Urinary bladder (tissue), 4 donors: Measurements from ENCODE around the gene CD58. TPM values are rescaled to one million over a fixed set of nuclear protein-coding genes. Genes with fewer than 3 reads are reported as not detected.
"Not testable (repeated sequence)": the region's sequence is repeated elsewhere in the genome, so short reads cannot be mapped to it uniquely, and the experiment has no call there.

Source experiments
- DNase-seq: peaks from one replicate; pipeline ENCODE4 v3.0.0-alpha.2; 2015; ENCODE audit errors: extremely low spot score
- H3K27ac ChIP-seq: one replicate; pipeline ENCODE4 v1.5.1; 2013; ENCODE audit warnings: low read depth, mild to moderate bottlenecking, moderate library complexity
- H3K36me3 ChIP-seq: one replicate; pipeline ENCODE4 v1.6.1; 2013; ENCODE audit warnings: mild to moderate bottlenecking, moderate library complexity; ENCODE audit not compliant: insufficient read depth
- H3K4me1 ChIP-seq: one replicate; pipeline ENCODE4 v1.6.1; 2013; ENCODE audit warnings: mild to moderate bottlenecking, moderate library complexity; ENCODE audit not compliant: insufficient read depth
- H3K4me3 ChIP-seq: one replicate; pipeline ENCODE4 v1.5.1; 2013; ENCODE audit warnings: low read depth, low read length
- WGBS: extraction: QIAGEN DNeasy Blood & Tissue Kit; methylation state at CpG from one replicate; pipeline ENCODE4 v1.1.7; 2013; 5-methylcytosine and 5-hydroxymethylcytosine counted together
- polyA plus RNA-seq: library from polyadenylated mRNA; stranded (reverse); fragments of 200-250 nt; gene quantifications from one replicate; pipeline ENCODE4 v1.2.3, GENCODE V29; 2013
- total RNA-seq: library from RNA; depleted of rRNA; stranded (reverse); fragments of >200 nt; gene quantifications from one replicate; pipeline ENCODE4 v1.2.3, GENCODE V29; 2014
- donor health status: healthy with polysubstance abuse.
- donor health status: healthy.

Gene CD58
- total and polyA plus RNA-seq, 2 donors = 22.6 to 36.3 TPM

DNA sequence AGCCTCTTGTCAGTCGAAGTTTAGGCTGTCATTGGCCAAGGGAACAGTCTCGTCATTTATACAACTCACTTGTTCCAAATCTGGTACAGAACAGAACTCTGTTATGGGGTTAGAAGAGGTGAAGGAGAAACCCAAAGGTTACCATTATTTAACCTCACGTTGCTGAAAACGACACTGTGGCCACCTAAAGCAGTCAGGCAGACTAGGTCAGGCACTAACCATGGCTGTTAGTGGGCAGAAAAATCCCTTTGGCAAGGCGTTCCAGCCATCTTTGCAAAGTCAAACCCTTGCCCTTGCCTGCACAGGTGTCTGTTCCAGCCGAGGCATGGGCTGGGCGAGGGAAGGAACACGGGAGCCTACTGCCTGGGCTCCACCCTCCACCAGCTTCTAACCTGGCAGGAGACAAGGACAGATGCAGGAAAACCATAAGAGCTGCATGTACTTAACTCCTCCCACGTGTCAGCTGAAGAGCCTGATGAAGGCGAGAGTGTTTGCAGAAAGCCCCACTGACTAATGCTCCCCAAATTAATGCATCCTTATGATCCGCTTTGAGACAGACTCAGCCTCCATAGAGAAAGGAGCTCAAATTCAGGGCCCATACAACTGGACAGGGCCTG is 27.7 kb upstream of the CD58 start:
- not testable (repeated sequence) for H3K36me3 ChIP-seq, H3K4me1 ChIP-seq, H3K4me3 ChIP-seq, DNase-seq, H3K27ac ChIP-seq
- WGBS = 87% methylated on average over 11 of the region's 11 CpGs

DNA sequence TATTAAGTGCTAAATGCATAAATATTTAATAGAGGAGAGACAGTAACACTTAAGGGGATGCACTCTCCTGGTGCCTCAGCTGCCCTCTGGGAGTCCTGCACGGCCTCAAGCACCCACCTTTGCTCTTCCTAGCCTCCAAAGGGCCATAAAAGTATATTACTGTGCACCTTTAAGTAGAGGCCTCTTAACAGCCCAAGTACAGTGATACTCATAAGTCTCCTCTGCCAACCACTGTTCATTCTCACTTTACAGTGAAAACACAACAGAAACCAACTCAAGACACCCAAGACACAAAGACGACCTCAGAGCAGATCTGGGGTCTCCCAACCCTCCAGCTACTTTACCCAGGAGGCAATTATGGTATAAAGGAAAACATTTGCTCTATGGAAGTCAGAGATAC is 26.6 kb upstream of the CD58 start:
- WGBS = 59% methylated on average over 2 of the region's 2 CpGs
- not testable (repeated sequence) for H3K27ac ChIP-seq, H3K4me1 ChIP-seq, H3K4me3 ChIP-seq, H3K36me3 ChIP-seq, DNase-seq

DNA sequence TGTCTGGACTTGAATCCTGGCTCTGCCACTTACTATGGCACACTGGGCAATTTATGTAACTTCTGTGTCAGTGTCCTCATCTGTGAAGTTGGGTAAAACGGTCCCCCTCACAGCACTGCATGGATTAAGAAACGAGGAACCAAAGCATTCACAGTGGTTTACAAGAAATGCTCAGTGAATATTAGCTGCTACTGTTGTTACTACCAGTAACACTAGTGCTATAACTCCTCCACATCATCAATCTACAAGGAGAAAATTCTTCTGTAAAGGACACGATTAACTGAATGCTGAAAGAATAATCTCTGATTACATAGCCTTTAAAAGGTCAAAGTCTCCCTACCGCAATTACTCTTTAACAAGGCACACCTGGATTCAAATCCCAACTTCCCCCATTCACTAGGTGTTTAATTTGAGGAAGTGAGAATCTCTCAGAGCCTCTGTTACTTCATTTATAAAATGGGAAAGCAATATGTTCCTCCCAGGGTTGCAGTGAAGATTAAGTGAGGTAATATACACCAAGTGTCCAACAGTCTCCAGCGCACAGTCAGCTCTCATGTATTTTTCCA is 26.0 kb upstream of the CD58 start:
- H3K4me1 ChIP-seq, H3K4me3 ChIP-seq, H3K36me3 ChIP-seq, DNase-seq, H3K27ac ChIP-seq: not testable (repeated sequence)
- 86% methylated on average over 5 of the region's 5 CpGs for WGBS

DNA sequence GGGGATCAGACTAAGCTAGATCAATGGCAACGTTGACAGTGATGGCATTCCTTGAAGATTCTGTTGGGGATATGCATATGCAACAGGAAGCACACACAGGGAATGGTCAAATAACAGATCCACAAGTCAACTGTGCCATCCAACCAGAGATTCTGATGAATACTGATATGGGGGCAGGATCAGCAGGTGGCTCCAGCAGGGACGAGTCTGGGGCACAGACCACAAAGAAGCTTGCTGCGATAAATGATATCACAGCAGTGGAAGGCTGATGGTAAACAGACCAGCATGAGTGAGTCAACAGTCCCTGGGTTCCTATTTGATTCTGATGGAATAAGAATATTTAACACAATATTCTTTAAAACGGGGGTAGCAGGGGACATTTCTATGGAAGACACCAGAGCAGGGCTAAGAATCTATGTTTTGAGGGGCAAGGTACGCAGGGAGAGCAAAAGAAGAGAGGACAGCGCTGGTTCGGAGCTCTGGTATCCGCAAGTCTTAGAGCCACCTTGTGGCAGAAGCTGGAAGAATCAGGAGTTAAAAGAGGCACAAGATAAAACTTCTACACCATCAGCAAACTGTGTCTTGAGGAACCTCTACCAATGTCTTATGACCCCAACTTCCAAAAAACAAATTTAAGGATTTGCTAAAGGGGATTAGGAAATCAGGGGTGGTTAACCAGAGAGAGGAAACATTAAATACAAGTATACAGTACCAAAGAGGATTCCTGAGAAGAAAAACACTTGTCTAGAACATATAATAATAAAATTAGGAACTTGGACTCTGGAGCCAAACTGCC is 25.3 kb upstream of the CD58 start:
- H3K4me1 ChIP-seq, DNase-seq, H3K4me3 ChIP-seq, H3K36me3 ChIP-seq: not testable (repeated sequence)
- WGBS = 15% methylated on average over 8 of the region's 8 CpGs
- peak overlapping the region; percentile 23 for H3K27ac ChIP-seq

DNA sequence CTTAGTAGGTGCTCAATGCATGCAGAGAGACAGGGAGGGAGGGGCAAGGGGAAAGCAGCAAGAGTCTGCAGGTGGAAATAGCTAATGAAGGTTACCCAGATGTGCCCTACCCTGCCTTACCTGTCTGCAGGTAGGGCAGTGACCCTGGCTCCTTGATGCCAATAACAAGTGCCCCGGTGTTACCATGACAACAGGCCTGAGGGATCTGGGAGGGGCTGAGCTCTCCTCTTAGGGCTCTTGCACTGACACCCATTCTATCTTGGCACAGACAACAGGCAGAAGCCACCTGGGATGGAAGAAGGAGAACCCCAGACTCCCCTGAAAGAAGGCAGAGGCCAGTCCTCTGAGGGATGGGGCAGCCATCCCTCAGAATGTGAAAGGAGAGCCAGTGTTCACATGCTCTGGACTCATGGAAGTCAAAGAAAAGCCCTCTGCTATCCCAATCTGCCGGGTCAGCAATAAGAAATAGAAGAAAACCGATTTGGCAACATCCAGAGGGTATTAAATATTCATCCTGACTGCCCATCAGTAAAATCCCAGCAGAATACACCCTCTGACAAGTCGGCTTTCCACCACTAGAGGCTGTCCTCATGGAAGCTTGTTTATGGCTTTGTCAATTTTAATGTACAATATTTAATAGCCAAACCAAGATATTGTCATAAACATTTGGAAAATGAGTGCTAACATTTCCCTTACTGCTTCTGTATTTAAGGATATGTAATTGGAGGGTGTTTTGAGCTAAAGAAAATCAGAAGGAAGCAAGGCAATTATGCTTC is 24.4 kb upstream of the CD58 start:
- H3K36me3 ChIP-seq, DNase-seq, H3K4me3 ChIP-seq, H3K27ac ChIP-seq, H3K4me1 ChIP-seq: not testable (repeated sequence)
- WGBS = 83% methylated on average over 4 of the region's 4 CpGs

DNA sequence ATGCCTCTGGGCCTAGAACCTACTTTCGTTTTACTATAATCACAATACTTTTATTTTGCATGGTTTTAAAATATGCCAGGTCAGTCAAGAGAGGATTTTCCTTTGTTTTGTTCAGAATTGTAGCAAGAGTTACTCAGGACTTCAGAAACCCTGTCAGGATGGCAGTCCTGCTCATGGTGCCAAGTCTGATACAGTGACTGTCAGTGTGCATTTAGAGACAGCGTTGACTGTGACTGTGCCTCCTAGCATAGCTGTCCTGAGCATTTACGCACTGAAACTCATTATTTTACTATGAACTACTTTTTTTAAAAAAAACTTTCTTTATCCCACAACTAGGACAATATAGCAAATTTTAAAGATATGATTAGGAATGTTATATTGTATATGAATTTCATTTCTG is 23.2 kb upstream of the CD58 start:
- DNase-seq, H3K36me3 ChIP-seq, H3K4me3 ChIP-seq, H3K4me1 ChIP-seq, H3K27ac ChIP-seq: not testable (repeated sequence)
- WGBS = 97% methylated on average over 3 of the region's 3 CpGs

DNA sequence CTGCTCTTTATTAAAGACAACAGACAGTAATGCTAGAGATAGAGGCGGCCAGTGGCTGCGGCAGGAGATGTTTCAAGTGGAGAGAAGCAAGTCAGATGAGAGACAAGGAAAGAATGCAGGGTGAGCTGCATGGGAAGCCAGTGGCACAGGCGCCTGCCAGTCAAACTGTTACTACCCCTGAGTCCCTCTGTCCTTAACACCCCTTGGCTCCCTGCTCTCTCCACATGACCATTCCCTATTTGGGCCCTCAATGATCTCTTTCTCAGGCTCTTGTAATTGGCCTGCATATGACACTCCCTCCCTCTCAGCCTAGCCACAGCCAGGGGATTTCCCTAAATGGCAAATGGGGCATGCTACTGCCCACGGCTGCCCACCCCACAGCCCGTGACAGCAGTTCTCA is 22.6 kb upstream of the CD58 start:
- H3K4me1 ChIP-seq, DNase-seq: not testable (repeated sequence)
- 96% methylated on average over 4 of the region's 5 CpGs for WGBS

DNA sequence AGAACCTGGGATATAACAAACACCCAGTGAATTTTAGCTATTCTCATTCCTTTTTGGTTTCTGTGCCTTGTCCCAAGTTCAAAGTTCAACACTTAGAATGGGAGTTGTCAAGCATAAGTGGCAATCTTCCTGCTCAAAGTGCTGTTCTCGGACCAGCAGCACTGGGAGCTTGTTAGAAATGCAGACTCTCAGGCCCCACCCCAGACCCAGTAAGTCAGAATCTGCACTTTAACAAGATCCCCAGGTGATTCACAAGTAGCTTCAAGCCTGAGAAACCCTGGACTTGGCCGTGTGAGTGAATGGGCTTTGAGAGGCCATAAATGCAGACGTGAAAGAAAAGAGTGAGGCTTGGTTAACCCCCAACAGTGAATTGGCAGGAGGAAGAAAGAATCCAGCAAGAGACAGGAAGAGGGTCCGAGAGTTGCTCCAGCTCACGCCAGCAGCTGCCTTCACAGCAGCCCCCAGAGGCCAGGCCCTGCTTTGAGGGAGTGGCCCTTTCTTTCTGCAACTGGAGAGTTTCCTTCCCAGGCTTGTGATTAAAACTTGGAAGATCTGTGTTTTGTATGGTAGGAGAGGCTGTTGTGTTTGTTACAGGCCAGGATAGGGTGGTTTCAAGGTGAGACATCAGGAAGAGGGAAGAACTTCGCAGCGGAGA is 21.3 kb upstream of the CD58 start:
- H3K36me3 ChIP-seq, DNase-seq, H3K4me1 ChIP-seq, H3K4me3 ChIP-seq, H3K27ac ChIP-seq: not testable (repeated sequence)
- 81% methylated on average over 7 of the region's 7 CpGs for WGBS

More for the DNA sequence above, 22.6 kb upstream of the CD58 start:
- H3K36me3 ChIP-seq, H3K4me3 ChIP-seq, H3K27ac ChIP-seq: not testable (repeated sequence)

DNA sequence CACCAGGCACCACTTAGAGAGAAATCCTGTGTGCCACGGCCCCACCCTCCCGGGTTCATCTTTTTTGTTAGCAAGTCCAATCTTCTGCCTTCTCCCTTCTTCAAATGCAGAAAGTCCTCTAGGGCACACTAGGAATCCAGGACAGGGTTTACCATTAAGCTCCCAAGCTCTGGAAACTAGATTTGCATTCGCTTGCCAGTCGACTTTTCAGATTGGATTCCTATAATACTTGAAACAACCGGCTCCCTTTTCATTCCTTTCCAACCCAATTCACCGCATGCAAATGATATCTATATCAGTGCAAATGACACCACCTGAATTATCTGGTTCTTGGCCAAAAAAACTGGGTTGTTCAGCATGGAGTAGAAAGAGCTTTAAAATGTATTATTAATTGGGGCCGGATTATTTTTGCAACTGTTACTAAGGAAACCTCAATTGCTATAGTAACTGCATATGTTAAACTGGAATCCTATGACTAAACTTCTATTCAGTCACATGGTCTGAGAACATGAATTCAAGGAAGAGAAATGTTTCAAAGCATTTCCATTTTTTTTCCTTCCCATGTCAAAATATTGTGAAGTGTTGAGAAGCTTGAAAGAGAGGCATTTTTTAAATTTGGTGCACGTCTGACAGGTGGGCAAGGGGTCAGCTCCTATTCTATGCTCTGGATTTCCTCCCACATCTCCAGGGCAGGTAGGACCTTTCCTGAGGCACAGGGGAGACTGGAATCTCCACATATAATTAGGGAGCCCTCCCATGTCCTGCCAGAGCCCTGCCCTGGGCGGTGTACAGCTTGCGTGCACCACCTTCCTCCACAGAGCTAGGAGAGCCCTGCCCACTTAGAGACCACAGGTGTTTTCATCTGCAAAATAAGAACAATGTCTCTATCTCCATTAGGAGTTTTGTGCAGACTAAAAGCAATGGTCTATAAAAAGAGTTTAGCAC is 20.5 kb upstream of the CD58 start:
- H3K36me3 ChIP-seq = not testable (repeated sequence)

DNA sequence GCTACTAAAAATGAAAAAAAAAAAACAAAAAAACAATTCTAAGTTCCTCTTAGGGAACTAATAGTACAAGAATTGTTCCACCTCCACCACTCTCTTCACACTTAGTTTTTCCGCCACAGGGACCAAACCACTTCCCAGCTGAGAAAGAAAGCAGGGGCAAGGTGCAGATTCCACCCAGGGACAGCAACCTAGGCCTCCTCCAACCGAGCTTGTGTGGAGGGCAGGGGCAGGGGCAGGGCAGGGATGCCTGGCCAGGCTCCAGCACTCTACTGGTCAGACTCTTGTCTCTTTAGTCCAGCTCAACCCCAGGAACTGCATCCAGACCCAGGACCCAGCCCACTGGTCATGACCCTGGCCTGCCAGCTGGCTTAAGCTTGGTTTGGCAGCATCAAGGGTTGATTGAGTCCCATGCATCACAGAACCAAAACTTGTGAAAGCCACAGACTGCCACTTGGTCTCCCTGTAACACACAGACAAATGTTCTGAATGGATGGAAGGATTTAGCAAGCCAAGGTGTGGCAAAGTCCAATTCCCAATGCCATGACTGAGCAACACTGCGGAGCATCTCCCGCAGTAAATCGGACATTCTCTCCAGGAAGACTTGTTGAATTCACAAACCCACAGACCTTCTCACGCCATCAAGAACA is 19.7 kb upstream of the CD58 start:
- H3K36me3 ChIP-seq, H3K4me3 ChIP-seq, DNase-seq, H3K4me1 ChIP-seq, H3K27ac ChIP-seq: not testable (repeated sequence)
- 93% methylated on average over 6 of the region's 6 CpGs for WGBS

More for the DNA sequence above, 20.5 kb upstream of the CD58 start:
- DNase-seq, H3K4me3 ChIP-seq, H3K4me1 ChIP-seq, H3K27ac ChIP-seq: not testable (repeated sequence)
- 77% methylated on average over 5 of the region's 10 CpGs for WGBS

DNA sequence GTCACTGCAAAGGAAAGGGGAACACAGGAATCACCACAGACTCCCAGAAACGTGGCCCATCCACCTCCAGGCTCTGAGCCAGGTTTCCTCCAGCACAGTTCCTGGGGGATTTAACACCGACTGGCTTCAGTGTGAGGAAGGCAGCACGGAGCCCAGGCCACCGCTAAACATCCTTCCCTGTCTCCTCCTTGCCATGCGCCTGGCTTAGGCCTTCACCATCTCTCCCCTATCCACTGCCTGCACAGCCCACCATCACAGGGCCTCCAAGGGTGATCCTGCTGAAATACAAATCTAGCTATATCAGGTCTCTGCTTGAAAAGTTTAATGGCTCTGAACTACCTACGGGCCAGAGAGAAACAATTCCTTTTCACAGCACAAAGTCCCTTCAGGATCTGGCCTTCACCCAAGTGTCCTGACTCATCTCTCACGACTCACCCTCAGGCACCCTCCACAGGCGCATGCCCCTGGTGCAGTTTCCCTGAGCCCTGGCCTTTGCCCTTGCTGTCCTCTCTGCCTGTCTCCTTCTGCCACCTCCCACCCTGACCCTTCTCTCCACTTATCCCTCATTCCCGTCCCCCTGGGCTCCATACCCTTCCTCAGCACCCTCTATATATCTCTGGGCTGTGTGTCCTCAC is 18.4 kb upstream of the CD58 start:
- H3K27ac ChIP-seq, H3K4me1 ChIP-seq, H3K36me3 ChIP-seq, H3K4me3 ChIP-seq, DNase-seq: not testable (repeated sequence)
- 52% methylated on average over 9 of the region's 9 CpGs for WGBS
